Gastrocnemius medialis (tissue), 4 donors: ENCODE data around the gene PRTN3.
"Not testable (repeated sequence)": the region's sequence is repeated elsewhere in the genome, so short reads cannot be mapped to it uniquely, and the experiment has no call there.

Experiments used
- CTCF ChIP-seq, 5 experiments: fragments of 450-650 bp in 3 of 5; fragments of 200-600 bp in 2 of 5; sonication (generic) in 2 of 5; IDR thresholded peaks in 4 of 5; conservative IDR thresholded peaks in 1 of 5; 1 replicate in 4 of 5; 2 replicates in 1 of 5; pipeline ENCODE4 v1.5.1; 2016 to 2019; ENCODE audit warnings: antibody characterized with exemption in 5 of 5, mild to moderate bottlenecking in 3 of 5, moderate library complexity in 3 of 5
- POLR2A ChIP-seq, 2 donors: fragments of 450-650 bp; IDR thresholded peaks; one replicate each; pipeline ENCODE4 v1.6.1; 2017; ENCODE audit warnings: antibody characterized with exemption in 2 of 2, mild to moderate bottlenecking in 2 of 2, moderate library complexity in 2 of 2

- not testable (repeated sequence) for TF ChIP-seq CTCF (IDR thresholded peaks at IDR 0.05 in 4 of 5, conservative IDR thresholded peaks at IDR 0.05 in 1 of 5); POLR2A (IDR thresholded peaks at IDR 0.05)
These were observed 12.9 kb downstream of the PRTN3 start for GRCh38 chr19:853614-854220.
